Measurements from ENCODE around the gene ACTBL2. TPM values are rescaled to one million over a fixed set of nuclear protein-coding genes. Genes with fewer than 3 reads are reported as not detected.

The ACTBL2 gene
- total RNA-seq, 1 donor from 2014 or later = not detected

GRCh38 chr5:57497733-57498132 is 15.1 kb upstream of the ACTBL2 start:
- intact Hi-C loops (cut with DNase I) = no loop called here
- H3K4me3 ChIP-seq = no peak overlapping the region
- DNase-seq (no peak), ATAC-seq (no peak)
- no peaks in the 10 kb centered on the region for H3K27me3 ChIP-seq (ENCODE audit: low read depth)
- H3K4me1 ChIP-seq = peaks cover 25% of the 10 kb centered on the region
- H3K27ac ChIP-seq = no peak overlapping the region
- TF ChIP-seq, protein P1, sequence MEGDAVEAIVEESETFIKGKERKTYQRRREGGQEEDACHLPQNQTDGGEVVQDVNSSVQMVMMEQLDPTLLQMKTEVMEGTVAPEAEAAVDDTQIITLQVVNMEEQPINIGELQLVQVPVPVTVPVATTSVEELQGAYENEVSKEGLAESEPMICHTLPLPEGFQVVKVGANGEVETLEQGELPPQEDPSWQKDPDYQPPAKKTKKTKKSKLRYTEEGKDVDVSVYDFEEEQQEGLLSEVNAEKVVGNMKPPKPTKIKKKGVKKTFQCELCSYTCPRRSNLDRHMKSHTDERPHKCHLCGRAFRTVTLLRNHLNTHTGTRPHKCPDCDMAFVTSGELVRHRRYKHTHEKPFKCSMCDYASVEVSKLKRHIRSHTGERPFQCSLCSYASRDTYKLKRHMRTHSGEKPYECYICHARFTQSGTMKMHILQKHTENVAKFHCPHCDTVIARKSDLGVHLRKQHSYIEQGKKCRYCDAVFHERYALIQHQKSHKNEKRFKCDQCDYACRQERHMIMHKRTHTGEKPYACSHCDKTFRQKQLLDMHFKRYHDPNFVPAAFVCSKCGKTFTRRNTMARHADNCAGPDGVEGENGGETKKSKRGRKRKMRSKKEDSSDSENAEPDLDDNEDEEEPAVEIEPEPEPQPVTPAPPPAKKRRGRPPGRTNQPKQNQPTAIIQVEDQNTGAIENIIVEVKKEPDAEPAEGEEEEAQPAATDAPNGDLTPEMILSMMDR (IDR thresholded peaks at IDR 0.05) = no peak
- no peaks in the 10 kb centered on the region for H3K36me3 ChIP-seq
- no peaks in the 10 kb centered on the region for H3K9me3 ChIP-seq

GRCh38 chr5:57495285-57496086 is 12.9 kb upstream of the ACTBL2 start:
- DNase-seq (peak; percentile 44), ATAC-seq (peak; percentile 57 to 76)
- Histone ChIP-seq H3K27me3 (ENCODE audit: low read depth) (no peaks in the 10 kb centered on the region), H3K9me3 (no peaks in the 10 kb centered on the region), H3K4me3 (no peak overlapping the region), H3K36me3 (no peaks in the 10 kb centered on the region), H3K27ac (peak overlapping the region; percentile 44), H3K4me1 (peaks cover 25% of the 10 kb centered on the region)
- intact Hi-C loops (cut with DNase I) = no loop called here
- TF ChIP-seq, protein P1 (IDR thresholded peaks at IDR 0.05) = no peak

DNA sequence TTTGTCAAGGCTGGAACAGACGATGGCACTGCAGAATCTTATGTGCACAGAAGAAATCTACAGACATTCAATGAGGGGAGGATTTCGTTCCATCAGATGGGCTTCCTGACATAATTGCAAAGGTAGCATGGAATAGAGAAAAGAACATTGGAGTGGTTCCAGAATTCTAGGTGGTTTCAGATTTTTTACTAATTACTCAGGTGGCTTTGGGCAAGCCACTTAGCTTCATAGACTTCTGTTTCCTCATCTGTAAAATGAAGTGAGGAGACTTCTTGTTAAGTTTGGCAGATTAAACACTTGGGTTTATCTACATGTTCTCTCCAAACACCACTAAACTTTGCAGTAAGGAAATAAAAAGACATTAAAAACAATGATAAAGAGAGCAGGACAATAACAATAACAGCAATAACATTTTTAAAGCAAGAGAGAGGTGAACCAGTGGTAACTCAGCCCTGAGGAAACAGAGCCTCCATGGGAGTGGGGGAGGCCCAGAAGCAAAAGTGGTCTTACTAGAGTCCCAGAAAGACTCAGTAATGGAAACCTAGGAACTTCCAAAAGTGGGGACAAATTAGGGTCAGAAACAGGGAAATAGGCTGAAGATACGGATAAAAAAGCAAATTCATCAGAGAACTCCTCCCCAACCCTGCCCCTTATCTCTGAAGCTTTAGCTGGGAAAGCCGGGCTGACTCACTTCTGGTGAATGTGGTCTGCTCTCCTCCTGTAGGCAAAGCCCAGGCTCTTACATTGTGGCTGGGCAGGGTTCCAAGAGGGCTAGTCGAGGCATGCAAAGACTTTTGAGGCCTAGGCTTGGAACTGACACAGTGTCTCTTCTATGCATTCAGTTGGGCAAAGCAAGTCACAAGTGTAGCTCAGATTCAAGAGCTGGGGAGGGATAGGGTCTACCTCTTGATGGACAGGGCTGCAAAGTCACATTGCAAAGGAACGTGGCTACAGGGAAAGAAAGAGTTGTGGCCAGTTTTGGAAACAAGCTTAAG is 11.8 kb upstream of the ACTBL2 start:
- no peaks in the 10 kb centered on the region for H3K9me3 ChIP-seq
- TF ChIP-seq, protein P1 (IDR thresholded peaks at IDR 0.05) = no peak
- DNase-seq (peak; percentile 74), ATAC-seq (peak; percentile 84 to 91)
- no peaks in the 10 kb centered on the region for H3K27me3 ChIP-seq (ENCODE audit: low read depth)
- H3K4me1 ChIP-seq = peaks cover 21% of the 10 kb centered on the region
- H3K36me3 ChIP-seq = no peaks in the 10 kb centered on the region
- H3K4me3 ChIP-seq = no peak overlapping the region
- peak overlapping the region; percentile 44 for H3K27ac ChIP-seq
- intact Hi-C loops (cut with DNase I) = no loop called here

DNA sequence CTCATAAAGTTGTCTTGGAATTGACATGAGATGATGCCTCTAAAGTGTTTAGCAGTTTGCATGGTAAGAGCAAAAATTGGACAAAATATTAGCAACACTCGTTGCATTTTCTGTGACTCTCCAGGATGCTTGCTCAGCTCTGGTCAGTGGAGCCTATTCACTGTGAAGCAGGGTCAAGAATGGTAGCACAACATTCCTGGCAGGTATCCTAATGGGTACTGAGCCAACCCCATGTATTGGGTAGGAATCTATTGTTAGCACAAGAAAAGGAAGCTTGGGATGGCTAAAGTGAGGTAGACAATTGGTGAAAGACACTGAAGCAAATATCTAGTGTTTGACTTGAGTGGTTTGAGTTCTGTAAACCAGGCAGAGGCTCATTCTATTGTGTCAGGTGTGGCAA is 10.4 kb upstream of the ACTBL2 start:
- no peaks in the 10 kb centered on the region for H3K9me3 ChIP-seq
- H3K4me1 ChIP-seq = peaks cover 15% of the 10 kb centered on the region
- no peak for DNase-seq
- no peaks in the 10 kb centered on the region for H3K27me3 ChIP-seq (ENCODE audit: low read depth)
- no peaks in the 10 kb centered on the region for H3K36me3 ChIP-seq
- TF ChIP-seq, protein P1 (IDR thresholded peaks at IDR 0.05) = no peak
- no peak overlapping the region for H3K27ac ChIP-seq
- peak in 1 of 2 donors; percentile 34 for ATAC-seq
- intact Hi-C loops (cut with DNase I) = no loop called here
- no peak overlapping the region for H3K4me3 ChIP-seq

DNA sequence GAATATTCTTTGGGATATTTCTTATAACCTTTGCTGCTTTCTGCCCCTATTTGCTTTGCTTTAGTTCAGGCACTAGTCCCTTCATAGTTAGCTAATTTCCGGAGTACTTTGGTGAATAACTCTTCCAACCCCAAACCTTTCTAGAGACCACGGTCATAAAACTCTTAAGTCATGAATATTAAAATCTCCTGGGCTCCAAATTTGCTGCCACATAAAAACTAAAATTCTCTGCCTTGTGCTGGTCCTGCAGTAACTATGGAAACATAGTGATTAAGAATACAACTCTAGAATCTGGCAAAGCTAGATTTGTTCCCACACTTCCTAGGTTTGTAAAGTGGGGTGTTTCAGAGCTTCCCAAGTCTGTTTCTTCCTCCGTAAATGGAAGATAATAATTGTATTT is 10.0 kb upstream of the ACTBL2 start:
- intact Hi-C loops (cut with DNase I) = no loop called here
- Histone ChIP-seq H3K9me3 (no peaks in the 10 kb centered on the region), H3K27ac (no peak overlapping the region), H3K36me3 (no peaks in the 10 kb centered on the region), H3K27me3 (ENCODE audit: low read depth) (no peaks in the 10 kb centered on the region), H3K4me1 (peaks cover 15% of the 10 kb centered on the region), H3K4me3 (no peak overlapping the region)
- DNase-seq (no peak), ATAC-seq (no peak)
- TF ChIP-seq, protein P1 (IDR thresholded peaks at IDR 0.05) = no peak

Data from lower lobe of right lung (tissue), 2 donors.